ENCODE measurements around the gene PDXK.

PDXK gene

GRCh38 chr21:43751955-43752591 is 33.1 kb downstream of the PDXK start:
- no peak for DNase-seq (ENCODE audit: low read depth)
- H3K4me3 ChIP-seq (ENCODE audit: control insufficient read depth, low read depth, low read length): no peak overlapping the region
- TF ChIP-seq CTCF (IDR thresholded peaks at IDR 0.05; ENCODE audit: control insufficient read depth, insufficient read depth, low read depth, low read length, missing control alignments): no peak

- no peak overlapping the region for H3K4me3 ChIP-seq (ENCODE audit: control insufficient read depth, low read depth, low read length)
- no peak for TF ChIP-seq CTCF (IDR thresholded peaks at IDR 0.05; ENCODE audit: control insufficient read depth, insufficient read depth, low read depth, low read length, missing control alignments)
- DNase-seq (ENCODE audit: low read depth): no peak
Measured at GRCh38 chr21:43752758-43753438, 34.0 kb downstream of the PDXK start.

GRCh38 chr21:43753439-43753799 is 34.5 kb downstream of the PDXK start:
- H3K4me3 ChIP-seq (ENCODE audit: control insufficient read depth, low read depth, low read length): no peak overlapping the region
- TF ChIP-seq CTCF (IDR thresholded peaks at IDR 0.05; ENCODE audit: control insufficient read depth, insufficient read depth, low read depth, low read length, missing control alignments): no peak
- no peak for DNase-seq (ENCODE audit: low read depth)

GRCh38 chr21:43754948-43755781 is 36.2 kb downstream of the PDXK start:
- no peak for TF ChIP-seq CTCF (IDR thresholded peaks at IDR 0.05; ENCODE audit: control insufficient read depth, insufficient read depth, low read depth, low read length, missing control alignments)
- no peak overlapping the region for H3K4me3 ChIP-seq (ENCODE audit: control insufficient read depth, low read depth, low read length)
- DNase-seq (ENCODE audit: low read depth): no peak

GRCh38 chr21:43755820-43756594 is 37.1 kb downstream of the PDXK start:
- TF ChIP-seq CTCF (IDR thresholded peaks at IDR 0.05; ENCODE audit: control insufficient read depth, insufficient read depth, low read depth, low read length, missing control alignments): no peak
- H3K4me3 ChIP-seq (ENCODE audit: control insufficient read depth, low read depth, low read length): no peak overlapping the region
- DNase-seq (ENCODE audit: low read depth): no peak

- H3K4me3 ChIP-seq (ENCODE audit: control insufficient read depth, low read depth, low read length): no peak overlapping the region
- TF ChIP-seq CTCF (IDR thresholded peaks at IDR 0.05; ENCODE audit: control insufficient read depth, insufficient read depth, low read depth, low read length, missing control alignments): no peak
- no peak for DNase-seq (ENCODE audit: low read depth)
Measured at GRCh38 chr21:43757601-43758000, 38.7 kb downstream of the PDXK start.

Measured in AG09309 (cell line).